ENCODE measurements around the gene AKT2.

Gene AKT2

GRCh38 chr19:40249781-40250180 lies 35.4 kb downstream of the AKT2 start:
- Histone ChIP-seq H4K20me1 (ENCODE audit: insufficient read depth, low read length, poor library complexity, severe bottlenecking) (no peaks in the 10 kb centered on the region), H3K9me2 (replicated peaks; ENCODE audit: low read depth, low read length) (no peaks in the 10 kb centered on the region), H3K27me3 (ENCODE audit: insufficient read depth, low read length, poor library complexity, severe bottlenecking) (no peaks in the 10 kb centered on the region), H3K9ac (ENCODE audit: low read depth, low read length, poor library complexity, severe bottlenecking) (no peak overlapping the region), H3K4me1 (ENCODE audit: insufficient read depth, low read length, poor library complexity, severe bottlenecking) (no peaks in the 10 kb centered on the region), H3F3A (ENCODE audit: low read depth) (no peaks in the 10 kb centered on the region), H3K4me2 (ENCODE audit: low read depth, low read length, poor library complexity, severe bottlenecking) (no peak overlapping the region), H3K9me3 (ENCODE audit: insufficient read depth, low read depth, low read length) (no peaks in the 10 kb centered on the region), H3K4me3 (ENCODE audit: low read length, poor library complexity, severe bottlenecking) (no peak overlapping the region), H3K79me2 (ENCODE audit: insufficient read depth, low read length) (peaks cover 15% of the 10 kb centered on the region; the same call in 1 of the 2 replicates), H2AFZ (ENCODE audit: low read length) (no peak overlapping the region), H3K36me3 (ENCODE audit: insufficient read depth, low read length) (peaks cover 49% of the 10 kb centered on the region; the same call in 1 of the 2 replicates)
- TF ChIP-seq CTCF (conservative IDR thresholded peaks at IDR 0.05; ENCODE audit: low read length) (no peak), EZH2phosphoT487 (IDR thresholded peaks at IDR 0.05; ENCODE audit: borderline replicate concordance) (no peak)

GRCh38 chr19:40249201-40249600 lies 35.9 kb downstream of the AKT2 start:
- TF ChIP-seq EZH2phosphoT487 (IDR thresholded peaks at IDR 0.05; ENCODE audit: borderline replicate concordance) (no peak), CTCF (conservative IDR thresholded peaks at IDR 0.05; ENCODE audit: low read length) (no peak)
- Histone ChIP-seq H3K36me3 (ENCODE audit: insufficient read depth, low read length) (peaks cover 45% of the 10 kb centered on the region; the same call in 1 of the 2 replicates), H3K27me3 (ENCODE audit: insufficient read depth, low read length, poor library complexity, severe bottlenecking) (no peaks in the 10 kb centered on the region), H3K79me2 (ENCODE audit: insufficient read depth, low read length) (peaks cover 18% of the 10 kb centered on the region; the same call in 1 of the 2 replicates), H2AFZ (ENCODE audit: low read length) (no peak overlapping the region), H3K9me2 (replicated peaks; ENCODE audit: low read depth, low read length) (no peaks in the 10 kb centered on the region), H3K4me3 (ENCODE audit: low read length, poor library complexity, severe bottlenecking) (no peak overlapping the region), H3K9ac (ENCODE audit: low read depth, low read length, poor library complexity, severe bottlenecking) (no peak overlapping the region), H3K4me1 (ENCODE audit: insufficient read depth, low read length, poor library complexity, severe bottlenecking) (no peaks in the 10 kb centered on the region), H3K4me2 (ENCODE audit: low read depth, low read length, poor library complexity, severe bottlenecking) (no peak overlapping the region), H4K20me1 (ENCODE audit: insufficient read depth, low read length, poor library complexity, severe bottlenecking) (no peaks in the 10 kb centered on the region), H3F3A (ENCODE audit: low read depth) (no peaks in the 10 kb centered on the region), H3K9me3 (ENCODE audit: insufficient read depth, low read depth, low read length) (no peaks in the 10 kb centered on the region)

GRCh38 chr19:40247735-40248262 lies 37.3 kb downstream of the AKT2 start:
- no peaks in the 10 kb centered on the region for H3F3A ChIP-seq (ENCODE audit: low read depth)
- H3K4me2 ChIP-seq (ENCODE audit: low read depth, low read length, poor library complexity, severe bottlenecking) = no peak overlapping the region
- no peak overlapping the region for H2AFZ ChIP-seq (ENCODE audit: low read length)
- peaks cover 31% of the 10 kb centered on the region; the same call in 1 of the 2 replicates for H3K36me3 ChIP-seq (ENCODE audit: insufficient read depth, low read length)
- no peaks in the 10 kb centered on the region for H3K4me1 ChIP-seq (ENCODE audit: insufficient read depth, low read length, poor library complexity, severe bottlenecking)
- TF ChIP-seq CTCF (conservative IDR thresholded peaks at IDR 0.05; ENCODE audit: low read length) (no peak), EZH2phosphoT487 (IDR thresholded peaks at IDR 0.05; ENCODE audit: borderline replicate concordance) (no peak)
- H3K9me3 ChIP-seq (ENCODE audit: insufficient read depth, low read depth, low read length) = no peaks in the 10 kb centered on the region
- H3K4me3 ChIP-seq (ENCODE audit: low read length, poor library complexity, severe bottlenecking) = no peak overlapping the region
- no peaks in the 10 kb centered on the region for H3K27me3 ChIP-seq (ENCODE audit: insufficient read depth, low read length, poor library complexity, severe bottlenecking)
- peaks cover 18% of the 10 kb centered on the region; the same call in 1 of the 2 replicates for H3K79me2 ChIP-seq (ENCODE audit: insufficient read depth, low read length)
- H3K9ac ChIP-seq (ENCODE audit: low read depth, low read length, poor library complexity, severe bottlenecking) = no peak overlapping the region
- no peaks in the 10 kb centered on the region for H3K9me2 ChIP-seq (replicated peaks; ENCODE audit: low read depth, low read length)
- no peaks in the 10 kb centered on the region for H4K20me1 ChIP-seq (ENCODE audit: insufficient read depth, low read length, poor library complexity, severe bottlenecking)

Measured in Loucy (cell line).